GM21423 (cell line): ENCODE results near the gene KRTAP10-10.
"Not testable (repeated sequence)": the region's sequence is repeated elsewhere in the genome, so short reads cannot be mapped to it uniquely, and the experiment has no call there.

Experiments
- ATAC-seq: cut with Tn5 transposase; IDR thresholded peaks from one replicate; pipeline ENCODE4 v1.9.1; 2021; ENCODE audit warnings: mild to moderate bottlenecking, moderate library complexity; ENCODE audit not compliant: unreplicated experiment

KRTAP10-10 gene, protein sequence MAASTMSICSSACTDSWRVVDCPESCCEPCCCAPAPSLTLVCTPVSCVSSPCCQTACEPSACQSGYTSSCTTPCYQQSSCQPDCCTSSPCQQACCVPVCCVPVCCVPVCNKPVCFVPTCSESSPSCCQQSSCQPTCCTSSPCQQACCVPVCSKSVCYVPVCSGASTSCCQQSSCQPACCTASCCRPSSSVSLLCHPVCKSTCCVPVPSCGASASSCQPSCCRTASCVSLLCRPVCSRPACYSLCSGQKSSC

DNA sequence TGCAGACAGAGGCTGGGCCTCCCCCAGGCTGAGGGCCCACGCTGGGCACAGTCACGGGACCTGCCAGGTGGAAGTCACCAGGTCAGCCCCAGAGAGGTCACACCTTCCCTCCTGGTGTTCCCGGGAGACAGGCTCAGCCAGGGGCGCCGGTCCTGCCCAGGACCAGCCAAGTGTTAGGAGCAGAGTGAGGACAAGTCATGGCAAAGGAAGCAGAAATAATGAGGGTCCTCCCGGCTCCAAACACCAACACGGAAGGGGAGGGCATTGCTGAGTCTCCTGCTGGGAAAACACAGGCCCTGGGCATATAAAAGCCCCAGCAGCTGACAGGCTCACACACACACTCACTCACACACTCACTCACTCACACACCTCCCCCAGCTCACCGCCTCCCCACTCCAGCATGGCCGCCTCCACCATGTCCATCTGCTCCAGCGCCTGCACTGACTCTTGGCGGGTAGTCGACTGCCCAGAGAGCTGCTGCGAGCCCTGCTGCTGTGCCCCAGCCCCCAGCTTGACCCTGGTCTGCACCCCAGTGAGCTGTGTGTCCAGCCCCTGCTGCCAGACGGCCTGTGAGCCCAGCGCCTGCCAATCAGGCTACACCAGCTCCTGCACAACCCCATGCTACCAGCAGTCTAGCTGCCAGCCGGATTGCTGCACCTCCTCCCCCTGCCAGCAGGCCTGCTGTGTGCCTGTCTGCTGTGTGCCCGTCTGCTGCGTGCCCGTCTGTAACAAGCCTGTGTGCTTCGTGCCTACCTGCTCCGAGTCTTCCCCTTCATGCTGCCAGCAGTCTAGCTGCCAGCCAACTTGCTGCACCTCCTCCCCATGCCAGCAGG lies at the start of gene KRTAP10-10:
Gene KRTAP10-10, plus strand, starts transcription at position 339 of the 833 bp plus-strand sequence. Its CDS starts 62 bp downstream, at position 401.
- ATAC-seq: no peak

DNA sequence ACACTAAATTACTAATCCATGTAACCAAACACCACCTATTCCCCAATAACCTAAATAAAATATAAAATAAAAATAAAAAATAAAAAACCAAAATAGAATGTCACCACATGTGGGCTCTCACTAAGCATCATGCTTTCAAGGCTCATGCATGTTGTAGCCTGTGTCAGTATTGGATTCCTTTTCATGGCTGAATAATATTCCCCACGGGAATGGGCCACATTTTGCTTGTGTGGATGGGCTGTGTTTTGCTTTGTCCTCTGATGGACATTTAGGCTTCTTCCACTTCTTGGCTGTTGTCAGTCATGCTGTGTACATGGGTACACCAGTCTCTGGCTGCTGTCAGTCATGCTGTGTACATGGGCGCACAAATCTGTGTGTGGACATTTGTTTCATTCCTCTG lies 48.1 kb upstream of the KRTAP10-10 start:
- no peak for ATAC-seq

DNA sequence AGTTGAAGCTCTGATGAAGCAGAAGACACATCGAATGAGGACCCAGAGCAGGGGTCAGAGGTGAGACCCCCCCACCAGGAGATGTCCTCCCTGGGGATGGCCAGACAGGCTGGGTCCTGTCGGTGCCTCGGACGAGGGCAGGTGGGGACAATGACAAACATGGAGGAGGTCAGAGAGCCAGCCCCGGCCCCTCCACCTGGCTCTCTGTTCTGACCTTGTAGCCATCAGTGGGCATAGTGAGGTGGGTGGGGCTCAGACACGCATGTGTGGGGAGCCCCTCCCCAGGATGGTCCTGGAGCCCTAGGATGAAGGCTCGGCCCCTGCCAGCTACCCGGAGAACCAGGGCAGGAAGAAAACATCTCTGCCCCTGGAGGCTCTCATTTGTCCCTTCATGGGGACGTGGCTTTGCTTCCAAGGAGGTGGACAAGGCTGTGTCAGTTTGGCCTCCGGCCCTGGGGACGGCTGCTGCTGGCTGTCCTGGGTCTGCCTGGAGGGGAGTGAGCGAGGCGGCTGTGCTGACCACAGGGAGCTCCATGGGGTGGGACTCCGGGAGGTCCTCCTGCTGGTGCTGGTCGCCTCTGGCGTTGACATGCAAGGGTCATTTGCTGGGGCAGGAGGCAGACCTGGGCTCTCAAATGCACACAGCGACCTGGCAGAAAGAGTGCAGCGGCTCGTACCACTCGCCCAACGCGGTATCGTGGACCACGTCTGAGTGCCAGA lies 47.4 kb upstream of the KRTAP10-10 start:
- ATAC-seq: no peak

DNA sequence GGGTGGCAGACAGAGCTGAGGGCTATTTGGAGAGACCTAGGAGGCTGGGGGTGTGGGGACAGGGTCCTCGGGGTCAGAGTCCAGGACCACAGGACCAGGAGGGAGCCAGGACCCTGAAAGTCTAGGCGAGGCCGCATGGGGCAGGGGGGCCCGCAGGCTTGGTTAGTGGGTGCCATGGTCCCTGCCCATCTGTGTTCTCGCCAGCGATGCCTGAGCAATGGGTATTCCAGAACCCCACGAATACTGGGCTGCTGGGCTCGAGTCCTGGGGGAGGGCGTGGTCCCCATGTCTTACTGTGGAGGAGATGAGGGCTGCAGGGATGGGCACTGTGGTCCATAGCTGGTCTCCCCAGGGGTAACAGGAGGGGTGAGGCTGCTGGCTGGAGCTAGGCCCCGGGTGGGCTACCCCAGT lies 46.8 kb upstream of the KRTAP10-10 start:
- ATAC-seq: no peak

DNA sequence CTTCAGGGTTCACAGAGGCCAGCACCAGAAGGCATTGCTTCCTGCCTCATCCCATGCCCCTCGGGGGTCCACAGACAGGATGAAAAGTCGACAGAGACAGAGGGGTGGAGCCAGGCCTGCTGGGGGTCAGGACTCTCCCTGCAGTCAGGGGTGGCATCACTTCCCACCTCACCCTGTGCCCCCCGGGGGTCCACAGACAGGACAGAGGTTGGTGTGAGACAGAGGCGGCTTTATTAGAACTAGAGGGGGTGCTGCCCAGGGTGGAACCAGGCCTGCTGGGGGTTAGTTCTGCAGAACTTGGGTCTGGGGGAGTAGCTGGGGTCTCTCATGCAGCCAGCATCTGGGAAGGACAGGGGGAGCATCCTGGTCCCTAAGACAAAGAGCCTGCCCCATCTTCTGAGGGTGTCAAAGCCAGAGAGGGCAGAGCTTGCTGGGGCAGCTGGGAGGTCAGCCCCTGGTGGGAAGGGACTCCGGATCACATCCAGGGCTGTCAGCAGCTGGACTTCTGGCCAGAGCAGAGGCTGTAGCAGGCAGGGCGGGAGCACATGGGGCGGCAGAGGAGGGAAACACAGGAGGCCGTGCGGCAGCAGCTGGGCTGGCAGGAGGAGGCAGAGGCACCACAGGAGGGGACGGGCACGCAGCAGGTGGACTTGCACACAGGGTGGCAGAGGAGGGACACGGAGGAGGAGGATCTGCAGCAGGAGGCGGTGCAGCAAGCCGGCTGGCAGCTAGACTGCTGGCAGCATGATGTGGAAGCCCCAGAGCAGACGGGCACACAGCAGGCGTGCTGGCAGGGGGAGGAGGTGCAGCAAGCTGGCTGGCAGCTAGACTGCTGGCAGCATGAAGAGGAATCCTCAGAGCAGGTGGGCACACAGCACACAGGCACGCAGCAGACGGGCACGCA lies 46.0 kb upstream of the KRTAP10-10 start:
- ATAC-seq: not testable (repeated sequence)

DNA sequence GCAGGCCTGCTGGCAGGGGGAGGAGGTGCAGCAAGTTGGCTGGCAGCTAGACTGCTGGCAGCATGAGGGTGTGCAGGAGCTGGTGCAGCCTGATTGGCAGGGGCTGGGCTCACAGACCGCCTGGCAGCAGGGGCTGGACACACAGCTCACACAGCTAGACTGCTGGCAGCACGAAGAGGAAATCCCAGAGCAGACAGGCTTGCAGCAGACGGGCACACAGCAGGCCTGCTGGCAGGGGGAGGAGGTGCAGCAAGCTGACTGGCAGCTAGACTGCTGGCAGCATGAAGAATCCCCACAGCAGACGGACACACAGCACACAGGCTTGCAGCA lies 45.4 kb upstream of the KRTAP10-10 start:
- ATAC-seq: not testable (repeated sequence)

DNA sequence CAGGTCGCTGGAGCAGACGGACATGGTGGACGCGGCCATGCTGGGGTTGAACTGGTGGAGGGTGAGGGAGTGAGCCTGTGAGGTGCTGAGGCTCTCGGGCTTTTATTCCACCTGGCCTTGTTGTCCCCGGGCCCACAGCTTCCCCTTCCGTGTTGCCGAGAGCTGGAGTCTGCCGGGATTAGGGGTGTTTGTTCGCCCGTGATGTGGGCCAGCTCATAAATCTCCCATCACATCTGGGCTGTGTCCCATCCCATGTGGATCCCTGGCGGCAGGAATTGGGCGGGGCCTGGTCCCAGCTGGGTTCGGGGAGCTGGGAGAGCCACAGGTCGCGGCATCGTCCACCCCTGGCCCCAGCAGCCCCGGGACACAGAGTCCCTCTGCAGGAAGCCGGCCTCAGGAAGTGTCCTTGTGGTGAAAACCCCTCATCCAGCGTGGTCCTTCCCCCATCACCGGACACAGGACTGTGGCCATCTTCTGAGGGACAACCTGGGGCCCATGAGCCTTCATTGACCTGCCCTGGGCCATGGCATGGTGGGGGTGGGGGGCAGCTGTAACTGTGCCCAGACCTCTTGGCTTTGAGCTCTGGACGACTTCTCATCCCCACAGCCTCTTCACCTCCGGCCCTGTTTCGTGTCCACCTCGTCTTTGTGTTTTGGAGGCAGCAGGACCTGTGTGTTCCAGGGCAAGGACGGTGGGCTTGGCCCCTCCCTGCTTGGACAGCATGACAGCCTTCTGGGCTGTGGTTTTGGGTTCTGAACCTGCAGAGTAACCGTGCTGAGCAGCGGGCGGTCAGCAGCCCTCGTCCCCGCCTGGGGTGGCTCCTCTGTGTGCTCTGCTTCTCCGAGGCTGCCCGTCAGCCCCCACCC lies 44.5 kb upstream of the KRTAP10-10 start, which contains the start of gene KRTAP10-6:
Gene KRTAP10-6, minus strand, starts transcription at position 60 of the 866 bp plus-strand sequence. Its CDS starts 21 bp downstream, at position 39.
- ATAC-seq: no peak

DNA sequence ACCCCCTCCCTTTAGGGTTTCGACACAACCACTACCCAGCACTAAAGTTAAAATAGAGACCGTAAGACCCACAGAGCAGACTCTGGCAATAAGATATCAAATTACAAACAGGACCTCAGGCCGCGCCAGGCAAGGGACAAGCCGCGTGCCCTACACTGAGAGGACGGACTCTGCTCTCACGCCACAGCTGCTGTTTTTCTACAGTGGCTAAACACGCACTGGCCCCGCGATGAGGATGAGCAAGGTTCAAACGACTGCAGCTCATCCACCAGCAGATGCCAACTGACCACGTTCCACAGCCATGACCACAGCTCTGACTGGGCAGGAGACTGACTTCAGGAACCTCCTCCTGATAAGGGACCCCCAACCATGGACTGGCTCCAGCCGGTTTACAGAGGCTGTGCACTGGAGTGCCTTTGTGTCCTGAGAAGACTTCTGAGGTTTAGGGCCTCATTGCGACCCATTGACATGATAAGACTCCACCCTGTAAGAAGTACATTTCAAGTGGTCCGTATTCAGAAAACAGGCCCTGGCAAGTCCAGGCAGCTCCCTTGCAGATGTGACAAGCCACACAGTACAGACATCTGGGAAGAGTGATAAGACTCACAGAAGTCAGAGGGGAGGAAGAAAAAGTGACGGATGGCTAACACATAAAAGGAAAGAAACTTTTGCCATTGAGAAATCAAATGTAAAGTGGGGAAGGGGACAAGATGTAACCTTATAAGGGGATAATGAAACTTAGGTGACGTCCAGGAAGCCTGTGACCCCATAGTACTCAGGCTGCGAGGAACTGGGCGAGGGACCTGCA lies 43.4 kb upstream of the KRTAP10-10 start:
- no peak for ATAC-seq

DNA sequence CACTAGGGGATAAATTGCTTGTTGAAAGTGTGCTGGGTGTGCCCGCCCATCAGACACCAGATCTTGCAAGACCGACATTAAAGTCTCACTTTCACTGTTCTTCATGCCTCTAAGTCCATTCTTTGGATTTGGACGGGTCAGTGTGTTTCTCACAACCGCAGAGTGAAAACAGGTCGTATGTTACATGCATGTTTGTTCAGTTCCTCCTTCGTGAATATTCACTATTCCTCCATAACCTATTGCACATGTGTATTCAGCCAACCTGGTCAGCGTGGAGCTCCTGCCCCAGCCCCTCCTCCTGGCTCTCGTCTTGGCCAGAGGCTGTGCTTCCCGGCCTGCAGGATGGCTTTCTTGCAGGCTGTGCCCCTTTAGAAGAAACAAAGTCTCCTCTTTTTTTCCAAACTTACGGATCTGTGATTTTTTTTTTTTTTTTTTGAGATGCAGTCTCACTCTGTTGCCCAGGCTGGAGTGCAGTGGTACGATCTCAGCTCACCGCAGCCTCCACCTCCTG lies 42.7 kb upstream of the KRTAP10-10 start:
- no peak for ATAC-seq

DNA sequence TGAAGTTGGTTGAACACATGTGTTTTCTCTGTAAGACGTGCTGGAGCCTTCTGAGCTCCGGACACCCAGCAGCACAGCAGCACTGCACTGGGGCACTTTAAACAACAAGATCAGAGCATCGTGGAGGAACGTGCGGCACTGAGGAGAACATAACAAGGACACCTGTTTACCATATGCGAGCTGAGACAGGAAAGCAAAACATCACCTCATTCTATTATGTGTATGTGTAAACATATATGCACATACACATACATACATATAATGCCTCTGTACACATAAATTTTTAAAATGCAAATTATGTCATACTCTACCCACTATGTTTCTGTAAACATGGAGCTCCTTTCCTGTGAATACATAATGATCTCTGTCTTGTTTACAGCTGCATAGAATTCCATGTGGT lies 41.6 kb upstream of the KRTAP10-10 start:
- ATAC-seq: no peak

DNA sequence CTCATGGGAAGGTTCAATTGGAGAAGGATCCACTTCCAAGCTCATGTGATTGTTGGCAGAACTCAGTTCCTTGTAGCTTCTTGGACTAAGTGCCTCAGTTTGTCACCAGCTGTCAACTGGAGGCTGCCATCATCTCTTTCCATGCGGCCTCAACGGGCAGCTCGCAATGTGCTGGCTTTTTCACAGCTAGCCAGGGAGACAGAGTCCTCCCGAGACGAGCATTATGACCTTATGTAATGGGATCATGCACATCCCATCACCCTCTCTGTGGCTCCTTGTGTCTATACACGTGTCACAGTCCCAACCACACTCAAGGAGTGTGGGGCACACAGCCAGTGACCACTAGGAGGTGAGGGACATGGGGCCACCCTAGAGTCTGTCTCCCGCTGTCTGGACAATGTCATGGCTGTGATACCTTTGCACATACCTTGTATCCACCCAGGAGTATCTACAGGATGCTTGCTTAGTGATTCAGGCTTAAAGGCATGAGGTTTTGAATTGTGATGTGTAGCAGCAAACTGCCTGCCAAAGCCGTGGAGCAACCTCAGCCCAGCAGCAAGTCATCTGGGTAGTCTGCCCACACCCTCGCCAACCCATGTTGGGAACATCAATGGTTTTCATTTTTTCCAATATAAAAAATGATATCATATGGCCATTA lies 41.0 kb upstream of the KRTAP10-10 start:
- no peak for ATAC-seq

DNA sequence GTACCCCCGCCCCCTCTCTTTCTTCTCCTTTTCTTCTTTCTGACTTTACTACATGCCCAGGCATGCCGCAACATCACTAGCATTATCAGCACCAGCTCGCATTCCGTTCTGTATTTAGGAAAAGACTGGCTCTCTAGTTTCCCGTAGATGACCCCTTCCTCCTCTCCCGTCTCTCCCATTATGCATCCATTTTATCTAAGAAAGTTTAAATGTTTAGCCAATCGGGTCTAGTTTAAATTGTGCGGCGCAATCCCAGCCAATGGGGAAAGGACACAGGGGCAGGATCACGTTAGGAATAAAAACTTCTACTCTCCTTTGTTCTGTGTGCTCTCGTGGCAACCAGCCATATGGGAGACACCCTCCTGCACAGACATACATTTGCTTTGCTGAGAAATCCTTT lies 39.1 kb upstream of the KRTAP10-10 start:
- no peak for ATAC-seq

DNA sequence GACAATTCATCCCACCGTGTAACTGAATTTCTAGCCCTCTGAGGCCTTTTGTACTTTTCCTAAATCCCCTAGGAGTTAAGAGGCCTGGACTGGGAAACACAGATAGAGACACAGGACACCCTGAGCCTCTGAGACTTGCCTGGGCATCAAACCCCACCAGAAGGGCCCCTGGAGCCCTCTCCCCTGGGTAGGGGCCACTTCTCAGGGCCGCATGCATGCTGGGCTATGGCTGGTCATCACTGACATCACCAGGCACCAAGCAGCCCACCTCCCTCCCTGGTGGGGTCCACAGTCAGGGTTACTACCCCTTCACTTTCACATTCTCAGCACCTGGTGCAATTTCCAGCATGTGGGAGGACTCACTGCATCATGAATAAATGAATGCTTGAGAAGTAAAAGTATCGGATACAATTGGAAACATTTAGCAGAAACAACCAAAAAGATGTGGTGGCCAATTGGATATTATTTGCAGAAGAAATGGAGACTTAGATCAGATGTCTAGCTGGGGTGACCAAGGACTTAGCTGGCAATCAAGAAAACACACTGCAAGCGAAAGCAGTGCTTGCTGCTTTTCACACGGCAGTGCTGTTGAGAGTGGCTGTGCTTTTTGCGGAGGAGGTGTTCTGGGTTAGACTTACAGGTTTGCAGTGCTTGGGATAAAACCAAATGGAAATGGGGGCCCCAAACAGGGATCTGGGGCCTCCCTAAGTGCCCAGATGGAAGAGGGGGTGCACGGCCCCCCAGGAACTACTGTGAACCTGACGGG lies 37.7 kb upstream of the KRTAP10-10 start:
- no peak for ATAC-seq

DNA sequence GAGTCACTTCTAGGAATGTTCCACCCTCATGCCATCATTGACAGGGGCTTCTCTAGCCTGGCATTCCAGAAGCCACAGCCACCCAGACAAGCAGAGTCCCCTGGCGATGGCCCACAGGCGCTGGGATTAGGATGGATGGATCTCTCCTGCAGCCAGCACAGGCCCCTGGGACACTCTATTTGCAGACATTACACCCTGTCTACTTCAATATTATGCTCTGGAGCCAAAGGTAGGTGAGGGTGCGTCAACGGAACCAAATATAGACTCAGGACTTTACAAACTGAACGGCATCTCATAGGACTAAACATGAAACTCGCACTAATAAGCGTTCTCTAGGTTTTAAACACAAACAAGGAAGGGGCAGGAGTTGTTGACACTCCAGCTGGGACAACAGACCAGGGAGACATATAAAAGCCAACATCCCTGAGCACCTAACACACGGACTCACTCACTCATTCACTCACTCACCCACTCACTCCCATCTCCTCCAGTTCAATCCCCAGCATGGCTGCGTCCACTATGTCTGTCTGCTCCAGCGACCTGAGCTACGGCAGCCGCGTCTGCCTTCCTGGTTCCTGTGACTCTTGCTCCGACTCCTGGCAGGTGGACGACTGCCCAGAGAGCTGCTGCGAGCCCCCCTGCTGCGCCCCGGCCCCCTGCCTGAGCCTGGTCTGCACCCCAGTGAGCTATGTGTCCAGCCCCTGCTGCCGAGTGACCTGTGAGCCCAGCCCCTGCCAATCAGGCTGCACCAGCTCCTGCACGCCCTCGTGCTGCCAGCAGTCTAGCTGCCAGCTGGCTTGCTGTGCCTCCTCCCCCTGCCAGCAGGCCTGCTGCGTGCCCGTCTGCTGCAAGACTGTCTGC lies 36.8 kb upstream of the KRTAP10-10 start, which contains the start of gene KRTAP10-7:
Gene KRTAP10-7, plus strand, starts transcription at position 480 of the 861 bp plus-strand sequence. Its CDS starts 25 bp downstream, at position 505.
- ATAC-seq: not testable (repeated sequence)

DNA sequence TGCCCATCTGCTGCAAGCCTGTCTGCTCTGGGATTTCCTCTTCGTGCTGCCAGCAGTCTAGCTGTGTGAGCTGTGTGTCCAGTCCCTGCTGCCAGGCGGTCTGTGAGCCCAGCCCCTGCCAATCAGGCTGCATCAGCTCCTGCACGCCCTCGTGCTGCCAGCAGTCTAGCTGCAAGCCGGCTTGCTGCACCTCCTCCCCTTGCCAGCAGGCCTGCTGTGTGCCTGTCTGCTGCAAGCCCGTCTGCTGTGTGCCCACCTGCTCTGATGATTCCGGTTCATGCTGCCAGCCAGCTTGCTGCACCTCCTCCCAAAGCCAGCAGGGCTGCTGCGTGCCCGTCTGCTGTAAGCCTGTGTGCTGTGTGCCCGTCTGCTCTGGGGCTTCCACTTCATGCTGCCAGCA lies 36.1 kb upstream of the KRTAP10-10 start:
- ATAC-seq: not testable (repeated sequence)
